Measurements from ENCODE around the gene MCM3AP.
A peak's percentile ranks its signal among the peaks of the same experiment; 100 is the strongest.
"Not testable (repeated sequence)": the region's sequence is repeated elsewhere in the genome, so short reads cannot be mapped to it uniquely, and the experiment has no call there.

Gene MCM3AP

GRCh38 chr21:46318464-46318845, 33.0 kb upstream of the MCM3AP start:
- H3K27ac ChIP-seq = peak overlapping the region; percentile 66
- no peak for TF ChIP-seq CTCF (conservative IDR thresholded peaks at IDR 0.05)

GRCh38 chr21:46317710-46318463, 32.5 kb upstream of the MCM3AP start:
- peak overlapping the region; percentile 66 for H3K27ac ChIP-seq
- no peak for TF ChIP-seq CTCF (conservative IDR thresholded peaks at IDR 0.05)

GRCh38 chr21:46316708-46317324, 31.4 kb upstream of the MCM3AP start:
- no peak overlapping the region for H3K27ac ChIP-seq
- no peak for TF ChIP-seq CTCF (conservative IDR thresholded peaks at IDR 0.05)

GRCh38 chr21:46314441-46315020, 29.1 kb upstream of the MCM3AP start:
- TF ChIP-seq CTCF (conservative IDR thresholded peaks at IDR 0.05) = no peak

GRCh38 chr21:46312949-46313348, 27.5 kb upstream of the MCM3AP start:
- TF ChIP-seq CTCF (conservative IDR thresholded peaks at IDR 0.05) = no peak
- no peak overlapping the region for H3K27ac ChIP-seq

More at GRCh38 chr21:46314441-46315020, 29.1 kb upstream of the MCM3AP start:
- no peak overlapping the region for H3K27ac ChIP-seq

DNA sequence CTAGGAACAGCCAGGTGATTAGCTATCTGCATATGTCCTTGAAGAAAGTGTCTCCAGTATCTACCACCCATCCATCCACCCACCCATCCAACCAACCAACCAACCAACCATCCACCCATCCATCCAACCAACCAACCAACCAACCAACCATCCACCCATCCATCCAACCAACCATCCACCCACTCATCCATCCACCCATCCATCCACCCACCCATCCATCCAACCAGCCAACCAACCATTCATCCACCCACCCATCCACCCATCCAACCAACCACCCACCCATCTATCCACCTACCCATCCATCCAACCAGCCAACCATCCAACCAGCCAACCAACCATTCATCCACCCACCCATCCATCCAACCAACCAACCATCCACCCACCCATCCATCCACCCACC, 26.2 kb upstream of the MCM3AP start:
- no peak for TF ChIP-seq CTCF (conservative IDR thresholded peaks at IDR 0.05)
- H3K27ac ChIP-seq = no peak overlapping the region

GRCh38 chr21:46310260-46310659, 24.8 kb upstream of the MCM3AP start:
- H3K27ac ChIP-seq = not testable (repeated sequence)

GRCh38 chr21:46308431-46308830, 23.0 kb upstream of the MCM3AP start:
- no peak for TF ChIP-seq CTCF (conservative IDR thresholded peaks at IDR 0.05)
- no peak overlapping the region for H3K27ac ChIP-seq
